GM19468 (cell line): ENCODE data around the gene ATP1A1.

Experiments used
- ATAC-seq: cut with Tn5 transposase; IDR thresholded peaks from one replicate; pipeline ENCODE4 v1.9.1; 2021; ENCODE audit warnings: mild to moderate bottlenecking, moderate library complexity, moderate number of reproducible peaks; ENCODE audit not compliant: unreplicated experiment; ENCODE audit errors: extremely low read depth

ATP1A1 gene

DNA sequence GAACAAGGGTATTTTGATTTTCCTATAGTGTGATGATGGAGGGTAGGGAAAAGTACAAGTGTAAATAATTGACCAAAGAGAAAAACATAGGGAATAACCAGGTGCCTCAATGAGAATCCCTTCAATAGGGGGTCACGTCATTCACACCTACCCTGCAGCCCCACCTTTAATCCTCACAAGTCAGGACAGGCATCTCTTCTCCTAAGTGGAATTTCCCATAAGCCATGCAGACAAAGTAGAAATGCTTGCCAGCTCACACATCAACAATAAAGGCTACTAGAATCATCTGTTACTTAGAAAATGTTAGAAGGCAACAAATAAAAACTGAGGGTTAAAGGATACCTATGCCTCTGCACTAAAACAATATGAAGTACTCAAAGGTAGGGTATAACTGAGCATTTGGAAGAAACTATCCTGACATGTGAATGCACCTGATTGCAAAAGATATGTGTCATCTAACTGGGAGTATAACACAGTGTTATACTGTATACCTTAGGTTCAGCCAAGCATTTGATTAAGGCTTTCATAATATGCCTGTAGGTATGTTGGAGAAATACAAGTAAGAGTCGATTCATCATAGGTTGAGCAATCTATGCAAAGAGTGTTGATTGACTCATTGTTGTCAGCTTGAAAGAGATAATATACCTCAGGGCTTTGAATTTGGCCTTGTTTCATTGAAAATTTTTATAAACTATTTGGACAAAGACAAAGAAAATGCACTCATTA is 32.4 kb upstream of the ATP1A1 start:
- no peak for ATAC-seq

DNA sequence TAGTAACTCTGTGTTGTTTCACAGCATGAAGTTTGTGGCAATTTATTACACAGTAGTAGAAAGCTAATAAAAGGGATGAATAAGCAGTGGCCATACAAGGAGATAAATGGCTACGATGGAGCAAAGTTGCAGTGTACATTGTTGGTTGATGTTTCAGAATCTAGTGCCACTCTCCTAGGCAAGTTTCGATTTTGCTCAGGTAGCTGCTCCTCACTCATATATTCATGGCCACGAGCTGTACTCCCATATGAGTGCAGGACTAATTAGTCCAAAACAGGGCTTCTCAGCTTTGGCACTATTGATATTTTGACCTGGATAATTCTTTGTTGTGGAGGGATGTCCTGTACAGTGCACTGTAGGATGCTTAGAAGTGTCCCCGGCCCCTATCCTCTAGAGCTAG is 30.0 kb upstream of the ATP1A1 start:
- no peak for ATAC-seq

DNA sequence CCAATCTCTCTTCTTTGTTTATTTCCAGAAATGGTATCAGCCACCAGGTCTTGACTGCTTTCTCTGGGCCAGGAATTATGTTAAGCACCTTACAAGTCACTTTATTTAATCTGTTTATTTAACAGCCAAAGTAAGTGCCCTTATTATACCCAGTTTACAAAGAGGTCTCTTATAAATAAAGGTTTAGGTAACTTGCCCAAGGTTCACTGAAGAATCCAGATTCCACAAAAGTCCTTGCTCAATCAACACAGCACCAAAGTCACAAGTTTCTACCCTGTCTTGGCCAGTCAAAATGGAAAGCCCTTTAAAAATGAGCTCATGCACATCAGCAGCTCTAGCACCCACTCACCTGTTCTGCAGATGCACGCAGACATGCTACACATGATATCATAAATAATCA is 28.0 kb upstream of the ATP1A1 start:
- no peak for ATAC-seq

DNA sequence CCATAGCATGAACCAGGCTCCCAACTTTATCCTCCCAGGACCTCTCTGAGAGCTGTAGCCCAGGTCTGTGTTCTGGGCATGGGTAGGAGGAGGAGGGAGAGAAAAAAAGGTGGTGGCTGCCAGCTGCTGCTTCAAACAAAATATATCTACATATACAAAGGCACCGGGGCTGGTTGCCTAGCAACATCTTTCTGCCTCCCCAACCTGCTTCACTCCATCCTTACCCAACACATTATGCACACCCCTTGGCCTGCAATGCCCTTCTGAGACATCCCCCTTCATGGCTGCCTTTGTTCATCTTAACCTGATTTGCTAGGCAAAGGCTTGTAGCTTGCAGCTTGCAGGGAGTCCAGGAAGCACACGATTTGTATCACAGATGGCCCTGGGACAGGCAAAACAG is 27.2 kb upstream of the ATP1A1 start:
- no peak for ATAC-seq

DNA sequence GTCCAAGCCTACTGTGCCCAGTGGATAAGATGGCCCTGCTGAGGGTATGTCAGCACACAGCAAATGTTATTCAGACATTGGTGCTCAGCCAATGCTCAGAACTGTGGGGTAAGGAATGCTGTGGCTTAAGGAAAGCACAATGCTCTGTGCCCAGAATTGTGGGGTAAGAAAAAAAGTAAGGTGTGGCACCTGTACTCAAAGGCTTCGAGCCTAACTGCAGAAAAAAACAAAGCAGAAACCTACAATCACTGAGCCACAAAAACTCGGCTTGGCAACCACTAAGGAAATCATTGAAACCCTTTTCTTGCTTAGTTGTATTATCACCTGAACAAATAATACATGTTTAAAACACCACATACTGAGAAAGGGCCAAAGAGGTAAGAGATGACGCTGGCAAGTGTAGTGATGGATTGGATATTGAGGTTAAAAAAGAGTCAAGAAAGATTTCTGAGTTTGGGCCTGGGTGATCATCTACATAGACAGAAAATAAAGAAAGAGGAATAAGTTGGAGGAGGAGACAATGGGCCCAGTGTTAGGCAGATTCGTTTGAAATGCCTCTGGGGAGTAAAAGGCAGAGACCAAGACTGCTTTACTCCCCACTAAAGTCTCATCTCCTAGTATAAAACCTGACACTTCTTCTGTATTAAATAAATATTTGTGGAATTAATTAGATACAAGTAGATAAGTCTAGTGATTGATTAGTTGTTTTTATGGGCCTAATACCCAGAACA is 25.9 kb upstream of the ATP1A1 start:
- ATAC-seq = no peak

DNA sequence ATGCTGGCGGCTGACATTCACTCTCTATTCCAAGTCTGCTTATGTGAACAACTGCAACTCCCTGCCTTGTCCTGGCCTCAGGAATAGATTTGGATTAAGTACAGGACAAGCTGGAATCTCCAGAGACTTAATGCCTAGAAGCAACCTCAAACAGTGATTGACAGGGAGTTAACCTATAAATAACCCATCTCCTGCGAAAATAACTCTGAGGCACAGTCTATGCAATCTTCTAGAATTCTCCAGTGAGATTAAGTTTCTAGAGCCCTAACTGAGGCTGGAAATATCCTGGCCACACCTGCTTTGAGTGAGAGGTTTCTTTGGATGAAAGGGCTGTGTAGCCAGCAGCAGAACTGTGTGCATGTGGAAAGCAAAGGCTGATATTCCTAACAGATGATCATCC is 25.3 kb upstream of the ATP1A1 start:
- no peak for ATAC-seq

DNA sequence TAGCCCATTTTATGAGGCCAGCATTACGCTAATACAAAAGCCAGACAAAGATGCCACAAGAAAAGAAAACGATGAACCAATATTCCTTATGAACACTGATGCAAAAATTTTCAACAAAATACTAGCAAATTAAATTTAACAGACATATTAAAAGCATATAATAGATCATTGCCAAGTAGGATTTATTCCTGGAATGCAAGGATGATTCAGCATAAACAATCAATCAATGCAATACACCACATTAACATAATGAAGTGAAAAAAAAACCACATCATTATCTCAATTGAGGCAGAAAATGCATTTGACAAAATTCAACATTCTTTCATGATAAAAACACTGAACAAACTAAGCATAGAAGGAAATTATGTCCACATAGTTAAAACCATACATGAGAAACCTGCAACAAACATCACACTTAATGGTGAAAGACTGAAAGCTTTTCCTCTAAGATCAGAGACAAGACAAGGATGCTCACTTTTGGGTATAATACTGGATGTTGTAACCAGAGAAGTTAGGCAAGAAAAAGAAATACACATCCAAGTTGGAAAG is 22.9 kb upstream of the ATP1A1 start:
- ATAC-seq = no peak

DNA sequence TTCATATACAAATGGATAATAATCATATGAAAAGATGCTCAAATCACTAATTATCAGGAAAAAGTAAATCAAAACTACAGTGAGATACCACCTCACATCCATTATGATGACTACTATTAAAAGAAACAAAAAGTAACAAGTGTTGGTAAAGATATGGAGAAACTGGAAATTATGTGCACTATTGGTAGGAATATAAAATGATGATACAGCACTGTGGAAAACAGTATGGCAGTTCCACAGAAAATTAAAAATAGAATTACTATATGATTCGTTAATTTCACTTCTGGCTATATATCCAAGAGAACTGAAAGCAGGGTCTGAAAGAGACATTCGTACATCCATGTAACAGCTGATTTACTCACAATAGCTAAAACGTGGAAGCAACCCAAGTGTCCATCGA is 21.1 kb upstream of the ATP1A1 start:
- ATAC-seq = no peak

DNA sequence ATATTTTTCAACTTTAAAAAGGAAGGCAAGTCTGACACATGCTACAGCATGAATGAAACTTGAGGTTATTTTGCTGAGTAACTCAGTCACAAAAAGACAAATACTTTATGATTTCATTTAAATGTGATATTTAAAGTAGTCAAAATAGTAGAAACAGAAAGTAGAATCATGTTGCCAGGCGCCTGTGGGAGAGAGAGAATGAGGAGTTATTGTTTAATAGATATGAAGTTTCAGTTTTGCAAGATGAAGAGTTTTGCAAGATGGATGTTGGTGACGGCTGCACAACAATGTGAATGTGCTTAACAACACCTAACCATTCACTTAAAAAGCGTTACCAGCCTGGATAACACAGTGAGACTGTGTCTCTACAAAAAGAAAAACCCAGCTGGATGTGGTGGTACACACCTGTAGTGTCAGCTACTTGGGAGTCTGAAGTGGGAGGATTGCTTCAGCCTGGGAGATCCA is 20.7 kb upstream of the ATP1A1 start:
- no peak for ATAC-seq

DNA sequence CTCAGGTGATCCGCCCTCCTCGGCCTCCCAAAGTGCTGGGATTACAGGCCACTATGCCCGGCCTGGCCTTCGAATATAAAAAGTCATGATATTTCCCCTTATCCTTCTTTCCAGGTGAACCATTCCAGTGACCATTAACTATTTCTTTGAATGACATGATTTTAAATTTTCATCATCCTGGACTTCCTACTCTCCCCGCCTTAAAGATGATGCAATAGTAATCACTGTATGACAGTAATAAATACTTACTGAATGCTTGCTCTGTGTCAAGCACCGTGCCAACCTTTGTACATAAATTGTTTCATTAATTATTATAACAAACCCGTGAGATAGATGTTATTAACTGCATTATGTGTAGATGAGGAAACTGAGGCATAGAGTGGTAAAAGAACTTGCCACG is 19.9 kb upstream of the ATP1A1 start:
- no peak for ATAC-seq

DNA sequence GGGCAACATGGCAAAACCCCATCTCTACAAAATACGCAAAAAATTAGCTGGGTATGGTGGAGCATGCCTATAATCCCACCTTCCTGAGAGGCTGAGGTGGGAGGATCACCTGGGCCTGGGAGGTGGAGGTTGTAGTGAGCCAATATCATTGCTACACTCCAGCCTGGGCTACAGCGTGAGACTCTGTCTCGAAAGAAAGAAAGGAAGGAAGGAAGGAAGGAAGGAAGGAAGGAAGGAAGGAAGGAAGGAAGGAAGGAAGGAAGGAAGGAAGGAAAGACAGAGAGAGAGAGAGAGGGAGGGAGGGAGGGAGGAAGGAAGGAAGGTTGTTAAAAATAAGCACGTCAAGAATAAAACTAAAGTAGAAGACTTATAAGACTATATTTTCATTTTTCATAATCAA is 17.0 kb upstream of the ATP1A1 start:
- ATAC-seq = no peak

DNA sequence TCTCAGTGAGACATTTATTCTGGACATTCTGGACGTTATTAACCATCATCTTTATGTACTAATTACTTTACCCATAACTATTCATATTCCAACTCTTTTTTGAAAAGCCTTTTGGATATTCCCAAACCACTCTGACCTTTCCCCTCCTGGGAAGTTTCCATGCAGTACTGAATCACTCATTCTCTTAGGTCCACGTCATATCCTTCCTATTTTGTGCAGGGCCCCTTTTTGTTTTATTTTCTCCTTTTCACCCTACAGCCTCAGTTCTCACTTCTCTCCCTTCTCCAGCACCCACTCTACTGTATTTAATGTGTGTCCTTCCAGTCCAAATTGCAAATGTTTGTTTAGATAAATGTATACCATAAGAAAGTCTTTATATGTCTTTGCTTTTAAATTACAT is 16.4 kb upstream of the ATP1A1 start:
- no peak for ATAC-seq

DNA sequence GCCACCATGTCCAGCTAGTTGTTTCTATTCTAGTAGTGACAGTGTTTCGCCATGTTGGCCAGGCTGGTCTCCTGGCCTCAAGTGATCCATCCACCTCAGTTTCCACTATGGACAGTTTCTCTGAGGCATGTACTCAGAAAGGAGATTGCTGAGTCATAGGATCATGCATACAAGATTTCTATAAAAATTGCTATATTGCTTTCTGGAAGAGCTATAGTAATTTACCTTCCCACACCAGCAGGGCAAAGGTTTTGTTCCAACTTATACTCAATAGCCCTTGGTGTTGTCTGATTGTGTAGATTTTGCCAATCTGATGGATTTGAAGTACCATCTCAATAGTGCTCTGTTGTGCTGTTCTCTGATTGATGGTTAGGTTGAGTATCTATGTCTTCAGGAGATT is 15.6 kb upstream of the ATP1A1 start:
- ATAC-seq = no peak

DNA sequence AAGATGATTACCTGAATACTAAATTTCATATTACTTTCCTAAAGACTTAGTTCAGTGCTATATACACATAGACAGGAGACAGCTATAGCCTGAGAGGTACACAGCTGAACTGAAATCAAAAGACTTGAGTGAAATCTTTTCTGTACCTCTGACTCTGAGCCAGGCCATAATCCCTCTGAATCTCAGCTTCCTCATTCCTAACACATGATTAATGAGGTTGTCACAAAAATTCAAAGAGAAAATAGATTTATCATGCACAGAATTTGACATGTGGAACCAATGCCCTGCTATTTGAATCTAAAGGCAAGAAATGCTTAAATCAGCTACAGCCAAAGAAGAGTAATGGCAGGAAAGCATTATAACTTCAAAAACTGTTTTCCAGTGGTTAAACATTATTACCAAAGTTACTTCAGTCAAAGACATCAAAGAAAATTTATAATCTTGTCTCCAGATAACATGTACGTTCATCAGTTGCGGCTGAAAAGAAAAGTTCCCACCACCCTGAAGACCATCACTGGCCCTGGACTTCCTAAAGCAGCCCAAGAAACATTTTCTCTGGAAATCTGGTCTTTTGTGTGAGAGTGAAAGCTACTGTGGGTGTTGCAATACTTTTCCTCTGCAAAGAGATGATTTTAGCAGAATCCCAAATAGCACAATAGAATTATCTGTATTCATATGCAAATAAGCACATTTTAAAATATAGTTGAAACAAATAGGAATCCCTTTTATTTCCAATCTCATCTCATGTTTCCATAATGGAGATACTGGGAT is 13.8 kb upstream of the ATP1A1 start:
- no peak for ATAC-seq

DNA sequence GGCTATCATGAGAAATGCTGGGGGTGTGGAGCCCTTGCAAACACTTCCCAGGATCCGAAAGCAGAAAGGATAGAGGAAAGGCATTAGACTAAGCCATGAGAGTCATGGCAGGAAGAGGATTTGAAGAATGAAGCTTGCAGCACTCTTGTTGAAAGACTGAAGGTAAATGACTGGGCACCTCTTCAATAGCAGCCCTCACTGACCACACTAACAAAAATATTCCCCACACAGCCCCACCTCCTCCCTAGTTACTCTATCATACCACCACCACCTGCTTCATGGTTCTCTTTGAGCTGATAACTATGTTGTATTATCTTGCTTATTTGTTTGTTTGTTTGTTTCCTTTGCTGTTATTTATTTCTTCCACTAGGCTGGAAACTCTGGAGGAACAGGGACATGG is 13.2 kb upstream of the ATP1A1 start:
- no peak for ATAC-seq

DNA sequence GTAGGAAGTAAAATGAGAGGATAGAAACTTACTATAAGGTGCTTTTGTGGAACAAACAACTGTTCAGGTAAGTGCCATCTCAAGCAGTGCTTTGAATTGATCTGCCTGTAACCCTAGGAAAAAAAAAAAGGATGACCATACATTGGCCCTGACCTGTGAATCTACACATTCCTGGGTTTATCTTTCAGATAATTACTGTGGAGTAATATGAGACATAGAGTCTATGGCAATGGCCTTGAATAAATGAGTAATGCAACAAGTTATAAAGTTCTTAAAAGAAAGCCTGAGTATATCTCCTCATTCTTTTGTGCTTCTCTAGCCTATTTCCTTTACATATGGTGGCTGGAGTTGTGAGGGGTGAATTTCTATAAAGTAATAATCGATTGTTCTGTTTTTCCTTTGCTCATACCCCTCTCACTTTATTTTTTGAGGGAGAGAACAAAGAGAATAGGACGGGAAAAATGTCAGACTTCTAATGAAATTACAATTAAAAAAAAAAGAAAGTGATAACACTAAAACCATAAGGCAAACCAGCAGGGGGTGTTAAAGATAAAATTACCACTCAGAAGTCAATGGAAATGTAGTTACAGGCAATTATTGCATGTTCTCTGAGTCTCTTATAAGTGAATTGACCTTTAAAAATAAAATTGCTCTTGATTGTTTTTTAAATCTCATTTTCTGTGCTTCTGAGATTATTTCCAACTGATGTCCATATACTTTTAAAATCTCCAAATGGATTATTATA is 12.4 kb upstream of the ATP1A1 start:
- no peak for ATAC-seq

DNA sequence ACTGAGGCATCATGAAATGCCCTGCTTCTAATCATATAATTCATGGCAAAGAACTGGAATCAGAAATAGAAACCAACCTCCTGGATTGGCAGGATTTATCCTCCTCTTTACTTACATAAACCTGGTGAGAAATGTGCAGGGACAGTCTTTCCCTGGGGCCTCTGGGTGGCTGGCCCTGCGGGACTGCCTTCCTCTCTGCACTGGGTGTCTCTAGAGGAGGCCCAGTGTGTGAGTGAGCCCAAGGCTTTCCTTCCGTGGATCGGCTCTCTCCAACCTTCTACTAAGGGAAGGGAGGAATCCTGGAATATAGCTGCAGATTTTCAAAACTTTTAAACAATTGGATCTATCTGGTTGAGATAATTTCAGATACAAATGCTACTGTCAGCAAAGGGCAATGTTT is 11.4 kb upstream of the ATP1A1 start:
- ATAC-seq = no peak

DNA sequence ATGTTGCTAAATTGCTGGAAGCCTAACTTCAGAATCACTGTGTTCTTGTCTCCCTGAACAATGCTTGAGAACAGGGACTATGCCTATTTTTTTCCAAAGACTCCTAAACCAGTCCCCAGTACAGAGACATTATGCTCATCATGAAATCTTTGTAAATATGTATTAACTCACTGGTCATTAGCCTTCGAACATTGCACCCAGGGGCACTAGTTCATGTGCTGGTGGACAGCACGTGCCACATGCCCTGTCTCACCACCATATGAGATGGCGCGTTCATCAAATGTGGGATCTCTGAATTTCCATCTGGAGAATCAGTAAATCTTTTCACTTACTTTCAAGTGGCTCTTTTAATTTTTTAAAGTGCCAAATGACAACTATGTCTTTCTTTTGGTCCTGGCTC is 11.0 kb upstream of the ATP1A1 start:
- no peak for ATAC-seq

DNA sequence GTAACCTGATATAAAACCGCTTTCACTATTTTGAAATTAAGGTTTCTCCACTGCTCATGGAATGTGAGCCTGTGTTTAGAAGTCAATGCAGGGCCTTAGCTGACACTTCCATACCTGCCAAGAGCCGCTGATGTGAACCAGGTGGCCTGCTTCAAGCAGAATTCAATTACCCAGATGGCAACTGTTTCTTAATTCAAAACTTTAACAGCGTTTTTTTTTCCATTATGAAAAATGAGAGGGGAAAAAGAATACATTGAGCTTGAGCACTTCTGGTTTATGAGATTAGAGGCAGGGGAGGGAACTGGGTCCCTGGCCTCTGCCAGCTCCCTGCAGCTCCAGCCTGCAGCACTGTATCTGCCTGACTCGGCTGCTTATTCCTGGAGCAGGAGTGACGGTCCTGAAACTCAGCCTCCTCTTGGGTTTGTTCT is 7.7 kb upstream of the ATP1A1 start:
- no peak for ATAC-seq

DNA sequence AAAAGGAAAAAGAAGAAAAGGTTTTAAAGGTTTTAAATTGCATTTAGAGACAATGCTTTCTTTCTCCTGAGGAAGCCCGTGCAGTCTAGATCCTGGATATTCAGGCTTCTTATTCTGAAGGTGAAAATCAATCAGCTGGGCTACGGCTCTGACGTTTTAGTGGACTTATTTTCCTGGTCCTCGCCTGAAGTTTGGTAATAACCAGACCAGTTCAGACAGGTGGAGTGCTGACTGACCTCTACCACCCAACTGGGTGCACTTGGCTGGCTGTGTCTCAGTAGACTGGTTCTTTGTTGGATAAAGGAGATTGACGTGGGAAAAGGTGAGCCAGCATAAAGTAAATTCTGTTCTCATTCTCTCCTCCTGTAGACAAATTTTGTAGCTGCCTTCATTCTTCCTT is 7.2 kb upstream of the ATP1A1 start:
- ATAC-seq = no peak
